SK-N-SH (cell line): ENCODE measurements around the gene MARCHF3. TPM values are rescaled to one million over a fixed set of nuclear protein-coding genes. Genes with fewer than 3 reads are reported as not detected.

Experiments used
- CTCF ChIA-PET: fragments of 300-600, 350-600 bp; formaldehyde crosslinking; extraction: SDS; loops from one replicate; lab custom pipeline; 2021; lab: Yijun Ruan, JAX
- POLR2A ChIA-PET: fragments of 350-600 bp; sonication (Branson Sonifier 250); formaldehyde crosslinking; extraction: SDS; loops from one replicate; lab custom pipeline; 2020; ENCODE audit warnings: antibody characterized with exemption, inconsistent platforms; lab: Yijun Ruan, JAX
- DNase-seq: peaks from one replicate; pipeline ENCODE4 v3.0.0; 2012
- H2AFZ ChIP-seq: fragments of 200-600 bp; sonication (generic); 2 replicates; pipeline ENCODE4 v1.8.1; 2016; ENCODE audit warnings: antibody characterized with exemption, mild to moderate bottlenecking, low read depth
- H3F3A ChIP-seq: fragments of 200-600 bp; sonication (generic); replicated peaks from 2 replicates; pipeline ENCODE3; 2016; ENCODE audit warnings: antibody characterized with exemption, mild to moderate bottlenecking; ENCODE audit not compliant: insufficient read depth
- H3K27ac ChIP-seq, 2 experiments: fragments of 200-500 bp in 1 of 2; fragments of 200-600 bp in 1 of 2; sonication (Bioruptor generic) in 1 of 2; sonication (generic), shearing (Covaris generic) in 1 of 2; 2 replicates each; pipeline versions ENCODE4 v1.5.1 to v1.6.1; 2014 to 2016; ENCODE audit warnings: low read depth in 2 of 2, inconsistent platforms in 1 of 2, low read length in 1 of 2, mild to moderate bottlenecking in 1 of 2, mixed read lengths in 1 of 2
- H3K27me3 ChIP-seq: fragments of 200-600 bp; sonication (generic), shearing (Covaris generic); 2 replicates; pipeline ENCODE4 v1.6.1; 2016; ENCODE audit warnings: mixed run types; ENCODE audit not compliant: insufficient read depth
- H3K36me3 ChIP-seq, 2 experiments: fragments of 200-500 bp in 1 of 2; fragments of 200-600 bp in 1 of 2; sonication (Bioruptor generic) in 1 of 2; sonication (generic) in 1 of 2; replicated peaks in 1 of 2; 2 replicates each; pipeline versions ENCODE3 to v1.5.1; 2014 to 2016; ENCODE audit warnings: low read length in 1 of 2, mild to moderate bottlenecking in 1 of 2; ENCODE audit not compliant: insufficient read depth in 2 of 2, control insufficient read depth in 1 of 2
- H3K4me1 ChIP-seq, 2 experiments: fragments of 200-500 bp in 1 of 2; fragments of 200-600 bp in 1 of 2; sonication (Bioruptor generic) in 1 of 2; sonication (generic), shearing (Covaris generic) in 1 of 2; 2 replicates each; pipeline versions ENCODE4 v1.5.1 to v1.6.1; 2014 to 2016; ENCODE audit warnings: low read depth in 1 of 2, low read length in 1 of 2, mixed run types in 1 of 2; ENCODE audit not compliant: insufficient read depth in 2 of 2, control insufficient read depth in 1 of 2
- H3K4me2 ChIP-seq: fragments of 200-600 bp; sonication (generic), shearing (Covaris generic); 2 replicates; pipeline ENCODE4 v1.6.1; 2017; ENCODE audit warnings: mixed run types
- H3K4me3 ChIP-seq, 2 experiments: fragments of 200-500 bp in 1 of 2; fragments of 200-600 bp in 1 of 2; sonication (Bioruptor generic) in 1 of 2; sonication (generic), shearing (Covaris generic) in 1 of 2; 2 replicates each; pipeline versions ENCODE4 v1.5.1 to v1.8.1; 2014 to 2016; ENCODE audit warnings: low read depth in 2 of 2, inconsistent platforms in 1 of 2, low read length in 1 of 2, mild to moderate bottlenecking in 1 of 2, mixed read lengths in 1 of 2, moderate library complexity in 1 of 2
- H3K79me2 ChIP-seq: fragments of 200-600 bp; sonication (generic); 2 replicates; pipeline ENCODE4 v1.8.1; 2017; ENCODE audit warnings: mild to moderate bottlenecking; ENCODE audit not compliant: insufficient read depth
- H3K9ac ChIP-seq: fragments of 200-600 bp; sonication (generic); 2 replicates; pipeline ENCODE4 v1.6.1; 2017; ENCODE audit warnings: mixed run types
- H3K9me2 ChIP-seq: fragments of 200-600 bp; sonication (generic); 2 replicates; pipeline ENCODE4 v1.6.1; 2017; ENCODE audit warnings: mixed run types
- H3K9me3 ChIP-seq: fragments of 200-600 bp; sonication (generic); 2 replicates; pipeline ENCODE4 v1.6.1; 2017; ENCODE audit warnings: mixed run types, mild to moderate bottlenecking, moderate library complexity
- H4K20me1 ChIP-seq: fragments of 200-600 bp; sonication (generic); 2 replicates; pipeline ENCODE4 v1.6.1; 2017; ENCODE audit warnings: mild to moderate bottlenecking, mixed run types; ENCODE audit not compliant: insufficient read depth
- ELF1 ChIP-seq: IDR thresholded peaks from 2 replicates; pipeline ENCODE4 v1.4.0; 2012
- EZH2phosphoT487 ChIP-seq: fragments of 200-600 bp; sonication (generic); IDR thresholded peaks from 2 replicates; pipeline ENCODE4 v1.6.1; 2017; ENCODE audit warnings: low read depth, mixed run types, mild to moderate bottlenecking, antibody characterized with exemption, moderate library complexity, borderline replicate concordance
- FOSL2 ChIP-seq: IDR thresholded peaks from 2 replicates; pipeline ENCODE4 v1.4.0; 2012; ENCODE audit warnings: low read depth, mild to moderate bottlenecking, moderate library complexity, borderline replicate concordance
- FOXM1 ChIP-seq: IDR thresholded peaks from 2 replicates; pipeline ENCODE4 v1.4.0; 2012; ENCODE audit warnings: low read depth, mild to moderate bottlenecking
- GATA2 ChIP-seq: sonication (generic); formaldehyde crosslinking; IDR thresholded peaks from 2 replicates; pipeline ENCODE4 v1.5.0; 2020; ENCODE audit warnings: mild to moderate bottlenecking, missing genetic modification reagents
- MAX ChIP-seq: IDR thresholded peaks from 2 replicates; pipeline ENCODE4 v1.4.0; 2012; ENCODE audit warnings: low read depth
- MEF2A ChIP-seq: IDR thresholded peaks from 2 replicates; pipeline ENCODE4 v1.4.0; 2012; ENCODE audit warnings: low read depth, borderline replicate concordance
- NRF1 ChIP-seq: IDR thresholded peaks from 2 replicates; pipeline ENCODE4 v1.6.1; 2012; ENCODE audit warnings: low read depth, mild to moderate bottlenecking, low read length
- PBX3 ChIP-seq: IDR thresholded peaks from 2 replicates; pipeline ENCODE4; 2012
- POLR2AphosphoS5 ChIP-seq: IDR thresholded peaks from 2 replicates; pipeline ENCODE4 v1.6.1; 2012; ENCODE audit warnings: low read depth, low read length
- RXRA ChIP-seq: IDR thresholded peaks from 2 replicates; pipeline ENCODE4 v1.4.0; 2012; ENCODE audit warnings: low read depth, mild to moderate bottlenecking, borderline replicate concordance
- SIN3A ChIP-seq: IDR thresholded peaks from 2 replicates; pipeline ENCODE4 v1.6.1; 2012; ENCODE audit warnings: low read depth, mild to moderate bottlenecking, low read length, moderate library complexity, borderline replicate concordance
- SMC3 ChIP-seq: IDR thresholded peaks from 2 replicates; pipeline ENCODE4 v1.6.1; 2012; ENCODE audit warnings: low read depth, low read length, improper control_type of control experiment
- TAF1 ChIP-seq: IDR thresholded peaks from 2 replicates; pipeline ENCODE4 v1.6.1; 2012; ENCODE audit warnings: low read depth, mild to moderate bottlenecking, low read length, moderate library complexity, borderline replicate concordance
- USF1 ChIP-seq: IDR thresholded peaks from 2 replicates; pipeline ENCODE4 v1.4.0; 2012; ENCODE audit warnings: low read depth, borderline replicate concordance
- YY1 ChIP-seq: IDR thresholded peaks from 2 replicates; pipeline ENCODE4 v1.4.0; 2012; ENCODE audit warnings: low read depth, mild to moderate bottlenecking
- WGBS: methylation state at CpG from one replicate; pipeline ENCODE4 v1.1.6; 2017; ENCODE audit warnings: low lambda C conversion rate; 5-methylcytosine and 5-hydroxymethylcytosine counted together
- polyA plus RNA-seq, 3 experiments: library from polyadenylated mRNA; depleted of rRNA; stranded (reverse); fragments of >200 nt; gene quantifications; 2 replicates each; pipeline ENCODE4 v1.2.3, GENCODE V29; 2012

MARCHF3 gene
- polyA plus RNA-seq, 1 of the 3 experiments (the other 2 are of a cell fraction), result 21.5 TPM

- TF ChIP-seq PBX3 (peak; percentile 26), EZH2phosphoT487 (no peak), USF1 (no peak), SIN3A (no peak), NRF1 (no peak)
Measured at GRCh38 chr5:126984632-126985031, 45.7 kb downstream of the MARCHF3 start (continued).

GRCh38 chr5:126983874-126984266 is 46.5 kb downstream of the MARCHF3 start:
- 82% methylated on average over 2 of the region's 2 CpGs for WGBS
- no peak overlapping the region for H3K9ac ChIP-seq
- no peak overlapping the region for H2AFZ ChIP-seq
- no peak overlapping the region for H3K4me3 ChIP-seq
- H3F3A ChIP-seq, result peaks cover 5% of the 10 kb centered on the region
- POLR2A ChIA-PET, result no interaction called here
- H3K4me2 ChIP-seq, result no peak overlapping the region
- H3K9me3 ChIP-seq, result no peaks in the 10 kb centered on the region
- CTCF ChIA-PET, result no interaction called here
- no peaks in the 10 kb centered on the region for H4K20me1 ChIP-seq
- DNase-seq, result no peak
- H3K27me3 ChIP-seq, result no peaks in the 10 kb centered on the region
- H3K27ac ChIP-seq, result no peak overlapping the region
- no peaks in the 10 kb centered on the region for H3K9me2 ChIP-seq
- H3K79me2 ChIP-seq, result peaks cover 29% of the 10 kb centered on the region
- TF ChIP-seq YY1 (no peak), MEF2A (no peak), FOXM1 (no peak), ELF1 (no peak), MAX (no peak), GATA2 (no peak), FOSL2 (no peak), POLR2AphosphoS5 (no peak), TAF1 (no peak), RXRA (no peak), SMC3 (no peak)
- TF ChIP-seq, all 33 proteins: peak for 0
- Histone ChIP-seq H3K4me1 (peaks cover 6 to 8% of the 10 kb centered on the region in 2 experiments; a peak in 2 of 4 replicates), H3K36me3 (no peaks in the 10 kb centered on the region)
